ENCODE results near the gene ADGRF5. TPM values are rescaled to one million over a fixed set of nuclear protein-coding genes. Genes with fewer than 3 reads are reported as not detected.

Gene ADGRF5
- polyA plus RNA-seq, 1 donor from 2014 or later: 10.8 TPM

Other genes starting within 250 kb of the ADGRF5 start
- not detected for gene TDRD6, start 234.1 kb downstream of the ADGRF5 start, polyA plus RNA-seq (ENCODE audit: insufficient read depth, low read depth, low replicate concordance)
- 0.61 TPM for gene PLA2G7, start 186.6 kb downstream of the ADGRF5 start, polyA plus RNA-seq (ENCODE audit: insufficient read depth, low read depth, low replicate concordance)
- gene ANKRD66, start 175.0 kb downstream of the ADGRF5 start, polyA plus RNA-seq (ENCODE audit: insufficient read depth, low read depth, low replicate concordance): not detected
- gene MEP1A, start 128.5 kb downstream of the ADGRF5 start, polyA plus RNA-seq (ENCODE audit: insufficient read depth, low read depth, low replicate concordance): not detected
- gene ADGRF1, start 120.4 kb upstream of the ADGRF5 start, polyA plus RNA-seq (ENCODE audit: insufficient read depth, low read depth, low replicate concordance): not detected